ENCODE data around the gene TSC1. TPM values are rescaled to one million over a fixed set of nuclear protein-coding genes. Genes with fewer than 3 reads are reported as not detected.

TSC1 gene
- total RNA-seq, 4 donors from 2014 or later, result 52.7 to 114 (median 66.7) TPM

- 78 to 85% methylated on average over 9 to 13 of the region's 13 CpGs for WGBS, 2 donors
- Histone ChIP-seq H3K36me3 (no peaks in the 10 kb centered on the region), H3K4me3 (replicated peaks in 1 of 3) (no peak overlapping the region), H3K27me3 (no peaks in the 10 kb centered on the region), H3K27ac (no peak overlapping the region), H3K4me1 (no peaks in the 10 kb centered on the region), H3K9me3 (no peaks in the 10 kb centered on the region)
- intact Hi-C loops (cut with DNase I), result no loop called here
- TF ChIP-seq, protein P1, sequence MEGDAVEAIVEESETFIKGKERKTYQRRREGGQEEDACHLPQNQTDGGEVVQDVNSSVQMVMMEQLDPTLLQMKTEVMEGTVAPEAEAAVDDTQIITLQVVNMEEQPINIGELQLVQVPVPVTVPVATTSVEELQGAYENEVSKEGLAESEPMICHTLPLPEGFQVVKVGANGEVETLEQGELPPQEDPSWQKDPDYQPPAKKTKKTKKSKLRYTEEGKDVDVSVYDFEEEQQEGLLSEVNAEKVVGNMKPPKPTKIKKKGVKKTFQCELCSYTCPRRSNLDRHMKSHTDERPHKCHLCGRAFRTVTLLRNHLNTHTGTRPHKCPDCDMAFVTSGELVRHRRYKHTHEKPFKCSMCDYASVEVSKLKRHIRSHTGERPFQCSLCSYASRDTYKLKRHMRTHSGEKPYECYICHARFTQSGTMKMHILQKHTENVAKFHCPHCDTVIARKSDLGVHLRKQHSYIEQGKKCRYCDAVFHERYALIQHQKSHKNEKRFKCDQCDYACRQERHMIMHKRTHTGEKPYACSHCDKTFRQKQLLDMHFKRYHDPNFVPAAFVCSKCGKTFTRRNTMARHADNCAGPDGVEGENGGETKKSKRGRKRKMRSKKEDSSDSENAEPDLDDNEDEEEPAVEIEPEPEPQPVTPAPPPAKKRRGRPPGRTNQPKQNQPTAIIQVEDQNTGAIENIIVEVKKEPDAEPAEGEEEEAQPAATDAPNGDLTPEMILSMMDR (IDR thresholded peaks at IDR 0.05), result no peak
- DNase-seq, result no peak
Measured at GRCh38 chr9:132986114-132986513, 41.7 kb upstream of the TSC1 start.

- no peak overlapping the region for H3K4me3 ChIP-seq (replicated peaks in 1 of 3)
- no peak for DNase-seq
- WGBS, 2 donors, result 78 to 91% methylated on average over 7 to 8 of the region's 8 CpGs
- no peaks in the 10 kb centered on the region for H3K9me3 ChIP-seq
- H3K27ac ChIP-seq, result no peak overlapping the region
- intact Hi-C loops (cut with DNase I), result no loop called here
- H3K4me1 ChIP-seq, result no peaks in the 10 kb centered on the region
- TF ChIP-seq POLR2A (IDR thresholded peaks at IDR 0.05), result no peak
- TF ChIP-seq, protein P1 (IDR thresholded peaks at IDR 0.05), result no peak
- no peaks in the 10 kb centered on the region for H3K27me3 ChIP-seq
- no peaks in the 10 kb centered on the region for H3K36me3 ChIP-seq
Measured at GRCh38 chr9:132985489-132985888, 41.1 kb upstream of the TSC1 start.

GRCh38 chr9:132985071-132985350, 40.6 kb upstream of the TSC1 start:
- no peak for DNase-seq
- no peak overlapping the region for H3K4me3 ChIP-seq (replicated peaks in 1 of 3)
- 62 to 83% methylated on average over 2 to 4 of the region's 4 CpGs for WGBS, 2 donors
- H3K27me3 ChIP-seq, result no peaks in the 10 kb centered on the region
- H3K27ac ChIP-seq, result no peak overlapping the region
- no peaks in the 10 kb centered on the region for H3K36me3 ChIP-seq
- H3K9me3 ChIP-seq, result no peaks in the 10 kb centered on the region
- TF ChIP-seq POLR2A (IDR thresholded peaks at IDR 0.05), result no peak
- TF ChIP-seq, protein P1 (IDR thresholded peaks at IDR 0.05), result no peak
- H3K4me1 ChIP-seq, result no peaks in the 10 kb centered on the region
- intact Hi-C loops (cut with DNase I), result no loop called here

DNA sequence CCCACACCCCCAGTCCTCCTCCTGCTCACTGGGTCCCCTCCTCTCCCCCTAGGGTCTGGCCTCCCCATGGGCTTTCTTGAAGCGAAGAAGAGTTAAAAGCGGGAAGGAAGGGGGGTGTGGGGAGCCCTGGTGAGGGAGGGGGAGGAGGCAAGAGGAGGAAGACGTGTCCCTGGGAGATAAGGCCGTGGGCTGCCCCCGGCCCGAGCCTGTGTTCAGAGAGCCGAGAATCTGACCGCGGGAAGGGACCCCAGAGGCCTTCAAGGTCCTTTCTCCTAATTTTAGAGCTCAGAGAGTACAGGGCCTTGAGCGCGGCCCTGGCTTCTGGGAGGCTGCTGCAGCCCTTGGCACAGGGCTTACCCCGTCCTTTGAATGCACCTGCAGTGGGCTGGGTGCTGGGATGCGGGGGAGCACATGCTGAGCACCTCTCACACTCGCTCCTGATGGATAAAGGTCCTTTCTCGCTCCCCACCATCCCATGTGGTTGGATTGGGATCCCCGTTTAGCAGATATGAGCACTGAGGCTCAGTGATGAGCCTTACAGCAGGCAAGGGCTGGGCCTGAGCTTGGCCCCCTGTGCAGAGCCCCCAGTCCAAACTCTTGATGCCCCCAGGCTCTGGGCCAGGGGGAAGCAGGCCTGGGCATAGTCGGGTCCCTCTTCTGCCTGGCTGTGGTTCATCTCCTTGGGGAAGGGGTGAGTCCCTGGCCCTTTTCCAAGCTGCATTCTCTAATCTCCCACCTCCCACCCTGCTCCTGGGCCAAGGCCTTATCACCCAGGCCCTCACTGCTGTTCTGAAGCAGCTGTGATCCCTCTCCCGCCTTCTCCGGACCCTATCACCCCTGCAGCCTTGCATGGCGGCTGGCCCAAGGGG, 40.0 kb upstream of the TSC1 start:
- H3K27me3 ChIP-seq, result no peaks in the 10 kb centered on the region
- no peak for DNase-seq
- 69 to 76% methylated on average over 18 to 20 of the region's 20 CpGs for WGBS, 2 donors

More for the DNA sequence above, 40.0 kb upstream of the TSC1 start:
- TF ChIP-seq, protein P1 (IDR thresholded peaks at IDR 0.05), result no peak
- TF ChIP-seq POLR2A (IDR thresholded peaks at IDR 0.05), result no peak
- Histone ChIP-seq H3K36me3 (no peaks in the 10 kb centered on the region), H3K27ac (no peak overlapping the region), H3K4me3 (replicated peaks in 1 of 3) (no peak overlapping the region), H3K9me3 (no peaks in the 10 kb centered on the region), H3K4me1 (no peaks in the 10 kb centered on the region)
- intact Hi-C loops (cut with DNase I), result no loop called here

Data from thyroid gland (tissue), 4 donors.